Loucy (cell line): ENCODE data around the gene GRIK2.

Experiments
- EZH2phosphoT487 ChIP-seq: fragments of 200-600 bp; IDR thresholded peaks from 2 replicates; pipeline ENCODE4 v1.6.1; 2018; ENCODE audit warnings: antibody characterized with exemption, mild to moderate bottlenecking, moderate library complexity, borderline replicate concordance
- TF ChIP-seq, protein P1 (sequence below): fragments of 200-600 bp; sonication (generic); conservative IDR thresholded peaks from 2 replicates; pipeline ENCODE4 v1.5.1; 2014; ENCODE audit warnings: mild to moderate bottlenecking, antibody characterized with exemption, low read length

DNA sequence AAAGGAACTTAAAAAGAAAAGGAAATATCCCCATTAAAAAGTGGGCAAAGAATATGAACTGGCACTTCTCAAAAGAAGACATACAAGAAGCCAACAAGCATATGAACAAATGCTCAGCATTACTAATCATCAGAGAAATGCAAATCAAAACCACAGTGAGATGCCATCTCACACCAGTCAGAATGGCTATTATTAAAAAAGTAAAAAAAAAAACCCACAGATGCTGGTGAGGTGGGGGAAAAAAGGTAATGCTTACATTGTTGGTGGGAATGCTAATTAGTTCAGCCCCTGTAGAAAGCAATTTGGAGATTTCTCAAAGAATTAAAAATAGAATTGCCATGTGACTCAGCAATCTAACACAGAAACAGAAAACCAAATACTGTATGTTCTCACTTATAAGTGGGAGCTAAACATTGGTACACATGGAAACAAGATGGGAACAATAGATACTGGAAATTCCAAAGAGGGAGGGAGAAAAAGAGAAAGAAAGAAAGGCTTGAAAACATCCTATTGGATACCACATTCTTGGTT lies 437.1 kb downstream of the GRIK2 start:
- TF ChIP-seq, protein P1, sequence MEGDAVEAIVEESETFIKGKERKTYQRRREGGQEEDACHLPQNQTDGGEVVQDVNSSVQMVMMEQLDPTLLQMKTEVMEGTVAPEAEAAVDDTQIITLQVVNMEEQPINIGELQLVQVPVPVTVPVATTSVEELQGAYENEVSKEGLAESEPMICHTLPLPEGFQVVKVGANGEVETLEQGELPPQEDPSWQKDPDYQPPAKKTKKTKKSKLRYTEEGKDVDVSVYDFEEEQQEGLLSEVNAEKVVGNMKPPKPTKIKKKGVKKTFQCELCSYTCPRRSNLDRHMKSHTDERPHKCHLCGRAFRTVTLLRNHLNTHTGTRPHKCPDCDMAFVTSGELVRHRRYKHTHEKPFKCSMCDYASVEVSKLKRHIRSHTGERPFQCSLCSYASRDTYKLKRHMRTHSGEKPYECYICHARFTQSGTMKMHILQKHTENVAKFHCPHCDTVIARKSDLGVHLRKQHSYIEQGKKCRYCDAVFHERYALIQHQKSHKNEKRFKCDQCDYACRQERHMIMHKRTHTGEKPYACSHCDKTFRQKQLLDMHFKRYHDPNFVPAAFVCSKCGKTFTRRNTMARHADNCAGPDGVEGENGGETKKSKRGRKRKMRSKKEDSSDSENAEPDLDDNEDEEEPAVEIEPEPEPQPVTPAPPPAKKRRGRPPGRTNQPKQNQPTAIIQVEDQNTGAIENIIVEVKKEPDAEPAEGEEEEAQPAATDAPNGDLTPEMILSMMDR: no peak
- no peak for TF ChIP-seq EZH2phosphoT487
